OCI-LY7 (cell line): ENCODE results near the gene SREBF1.
A peak's percentile ranks its signal among the peaks of the same experiment; 100 is the strongest.

ENCODE experiments used
- CTCF ChIP-seq: fragments of 200-600 bp; sonication (generic); conservative IDR thresholded peaks from 2 replicates; pipeline ENCODE4 v1.5.1; 2014; ENCODE audit warnings: mild to moderate bottlenecking, antibody characterized with exemption, low read length, moderate library complexity, mixed read lengths
- EZH2phosphoT487 ChIP-seq: fragments of 200-600 bp; sonication (generic); IDR thresholded peaks from 2 replicates; pipeline ENCODE4 v1.6.1; 2018; ENCODE audit warnings: low read depth, borderline replicate concordance, mild to moderate bottlenecking, mixed run types, antibody characterized with exemption, low read length, moderate library complexity, mixed read lengths

- TF ChIP-seq CTCF = peak; percentile 64
- no peak for TF ChIP-seq EZH2phosphoT487
These were observed 52.0 kb downstream of the SREBF1 start for GRCh38 chr17:17784657-17785267.
